Ectodermal cell (in vitro differentiated cells): ENCODE measurements around the gene BPHL.

Experiments
- H3K27ac ChIP-seq: 2 replicates; pipeline ENCODE4 v1.7.0; 2013; ENCODE audit warnings: mild to moderate bottlenecking, low read depth, low read length; ENCODE audit not compliant: insufficient read depth, poor library complexity, severe bottlenecking
- H3K27me3 ChIP-seq: 2 replicates; pipeline ENCODE4 v1.7.0; 2013; ENCODE audit warnings: mild to moderate bottlenecking, low read length; ENCODE audit not compliant: insufficient read depth, control insufficient read depth, poor library complexity, severe bottlenecking
- H3K36me3 ChIP-seq: one replicate; pipeline ENCODE4 v1.7.0; 2013; ENCODE audit warnings: low read length; ENCODE audit not compliant: control insufficient read depth, insufficient read depth
- H3K4me1 ChIP-seq: one replicate; pipeline ENCODE4 v1.7.0; 2013; ENCODE audit warnings: low read length; ENCODE audit not compliant: control insufficient read depth, insufficient read depth
- H3K4me3 ChIP-seq: 2 replicates; pipeline ENCODE4 v1.7.0; 2013; ENCODE audit warnings: low read depth, low read length, control low read depth; ENCODE audit not compliant: insufficient read depth
- H3K9me3 ChIP-seq: 2 replicates; pipeline ENCODE4 v1.7.0; 2013; ENCODE audit warnings: mild to moderate bottlenecking, low read length, moderate library complexity; ENCODE audit not compliant: control insufficient read depth
- WGBS, 2 experiments: methylation state at CpG; one replicate each; pipeline ENCODE4 v1.1.7; 2013; ENCODE audit warnings: missing lambda C conversion rate in 2 of 2; 5-methylcytosine and 5-hydroxymethylcytosine counted together

BPHL gene

DNA sequence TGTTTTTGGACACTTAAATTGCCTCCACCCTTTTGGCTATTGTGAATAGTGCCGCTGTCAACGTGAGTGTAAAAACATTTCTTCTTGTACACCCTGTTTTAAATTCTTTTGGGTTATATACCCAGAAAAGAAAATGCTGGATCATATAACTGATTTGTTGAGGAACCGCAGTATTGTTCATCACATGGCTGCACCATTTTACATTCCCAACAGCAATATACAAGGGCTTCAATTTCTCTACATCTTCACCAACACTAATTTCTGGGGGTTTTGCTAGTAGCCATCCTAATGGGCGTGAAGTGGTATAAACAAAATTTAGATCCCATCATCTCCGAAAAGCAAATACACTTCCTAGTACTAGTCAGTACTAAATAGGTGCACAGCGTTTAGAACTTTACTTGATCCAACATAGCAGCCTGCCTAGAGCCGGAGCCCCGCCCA lies 579 bp upstream of the BPHL start:
- Histone ChIP-seq H3K4me3 (peak overlapping the region; percentile 86), H3K27me3 (no peaks in the 10 kb centered on the region), H3K36me3 (peaks cover 6% of the 10 kb centered on the region), H3K27ac (peak overlapping the region; percentile 90), H3K9me3 (no peaks in the 10 kb centered on the region), H3K4me1 (peaks cover 8% of the 10 kb centered on the region)
- 22 to 23% methylated on average over 8 of the region's 8 CpGs for WGBS, 2 experiments

DNA sequence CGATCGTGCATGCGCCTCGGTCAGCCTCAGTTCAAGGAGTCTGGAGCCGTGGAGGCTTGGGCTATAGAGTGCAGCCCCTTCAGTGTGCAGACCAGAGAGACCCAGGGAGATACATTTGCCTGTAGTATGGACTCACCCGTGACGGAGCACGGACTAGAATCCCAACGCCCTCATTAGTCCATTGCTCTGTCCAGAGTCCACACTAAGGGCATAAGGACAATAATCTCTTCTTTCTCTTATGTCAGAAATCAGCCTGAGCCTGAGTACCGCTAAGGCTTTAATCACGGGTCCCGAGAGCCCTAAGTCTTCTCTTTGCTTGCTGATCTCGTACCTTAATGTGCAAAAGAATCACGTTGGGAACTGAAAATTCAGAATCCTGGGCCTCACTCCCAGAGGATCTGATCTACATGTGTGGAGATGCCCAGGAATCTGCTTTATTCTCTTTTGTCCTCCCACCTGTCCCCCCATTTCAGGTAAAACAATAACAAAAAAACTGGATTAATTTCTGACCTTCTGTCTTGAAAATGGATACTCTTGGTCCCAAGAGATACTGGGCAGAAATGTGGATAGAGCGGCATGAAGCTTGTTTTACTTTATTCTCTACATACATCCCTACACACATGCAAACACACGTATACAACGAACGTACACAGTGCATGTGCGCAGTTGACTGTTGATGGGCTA lies 671 bp downstream of the BPHL start:
- Histone ChIP-seq H3K27ac (peak overlapping the region; percentile 72), H3K9me3 (no peaks in the 10 kb centered on the region), H3K27me3 (no peaks in the 10 kb centered on the region), H3K36me3 (peaks cover 3% of the 10 kb centered on the region), H3K4me3 (peak overlapping the region; percentile 86), H3K4me1 (peaks cover 8% of the 10 kb centered on the region)
- 26 to 27% methylated on average over 19 of the region's 19 CpGs for WGBS, 2 experiments

GRCh38 chr6:3120765-3121089 lies 2.2 kb downstream of the BPHL start:
- Histone ChIP-seq H3K4me1 (peaks cover 8% of the 10 kb centered on the region), H3K36me3 (peaks cover 4% of the 10 kb centered on the region), H3K27ac (no peak overlapping the region), H3K9me3 (no peaks in the 10 kb centered on the region), H3K27me3 (no peaks in the 10 kb centered on the region), H3K4me3 (no peak overlapping the region)
- WGBS, 2 experiments = 94 to 97% methylated on average over 5 of the region's 5 CpGs

- peaks cover 4% of the 10 kb centered on the region for H3K36me3 ChIP-seq
- H3K27me3 ChIP-seq = no peaks in the 10 kb centered on the region
- H3K4me1 ChIP-seq = peaks cover under 1% of the 10 kb centered on the region
- no peak overlapping the region for H3K4me3 ChIP-seq
- no peak overlapping the region for H3K27ac ChIP-seq
- H3K9me3 ChIP-seq = no peaks in the 10 kb centered on the region
- 94 to 96% methylated on average over 9 of the region's 9 CpGs for WGBS, 2 experiments
Measured at GRCh38 chr6:3122823-3123182, 4.3 kb downstream of the BPHL start.

DNA sequence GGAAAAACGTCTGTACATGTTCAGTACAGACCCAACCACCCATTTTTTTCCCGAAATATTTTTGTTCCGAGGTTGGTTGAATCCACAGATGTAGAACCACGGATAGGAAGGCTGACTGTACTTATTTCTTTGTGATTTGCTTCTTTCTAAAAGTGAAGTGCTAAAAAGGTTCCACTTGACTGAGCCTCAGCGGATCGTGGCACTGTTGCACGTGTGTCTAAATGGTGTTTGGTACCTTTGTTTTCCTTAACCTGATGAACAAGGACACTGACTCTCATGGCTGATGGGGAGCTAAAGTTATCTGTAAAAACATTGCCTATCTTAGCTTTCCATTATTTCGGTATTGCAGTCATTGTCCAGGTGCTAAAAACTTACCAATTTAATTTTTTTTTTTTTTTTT lies 6.2 kb downstream of the BPHL start:
- Histone ChIP-seq H3K27me3 (no peaks in the 10 kb centered on the region), H3K9me3 (no peaks in the 10 kb centered on the region), H3K4me1 (no peaks in the 10 kb centered on the region), H3K27ac (no peak overlapping the region), H3K4me3 (no peak overlapping the region), H3K36me3 (peaks cover 22% of the 10 kb centered on the region)
- WGBS, 2 experiments = 92 to 95% methylated on average over 8 of the region's 8 CpGs

DNA sequence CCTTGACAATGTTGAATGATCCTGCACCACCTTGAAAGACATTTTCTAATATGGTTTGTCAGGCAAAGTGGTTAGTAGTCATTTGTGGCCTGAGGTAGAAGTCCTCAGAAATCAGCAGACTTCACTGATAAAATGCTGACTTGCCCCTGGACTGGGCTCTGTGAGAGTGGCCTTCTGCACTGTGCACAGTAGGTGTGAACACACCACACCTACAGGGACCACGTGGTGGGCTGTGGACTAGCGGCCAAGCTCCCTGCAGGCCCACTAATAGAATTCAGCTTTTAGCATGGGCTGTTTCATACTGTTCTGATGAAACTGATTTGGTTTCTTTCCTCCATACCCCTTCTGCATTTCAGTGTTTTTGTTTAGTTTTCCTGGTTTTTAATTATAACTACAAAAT lies 7.3 kb downstream of the BPHL start:
- 33 to 41% methylated on average over 2 of the region's 2 CpGs for WGBS, 2 experiments
- no peak overlapping the region for H3K27ac ChIP-seq
- H3K4me3 ChIP-seq = no peak overlapping the region
- H3K4me1 ChIP-seq = no peaks in the 10 kb centered on the region
- H3K27me3 ChIP-seq = no peaks in the 10 kb centered on the region
- H3K36me3 ChIP-seq = peaks cover 33% of the 10 kb centered on the region
- H3K9me3 ChIP-seq = no peaks in the 10 kb centered on the region

GRCh38 chr6:3128356-3129108 lies 10.0 kb downstream of the BPHL start:
- Histone ChIP-seq H3K4me1 (no peaks in the 10 kb centered on the region), H3K9me3 (no peaks in the 10 kb centered on the region), H3K27me3 (no peaks in the 10 kb centered on the region), H3K4me3 (no peak overlapping the region), H3K27ac (no peak overlapping the region), H3K36me3 (peaks cover 51% of the 10 kb centered on the region)
- 96 to 97% methylated on average over 14 to 15 of the region's 15 CpGs for WGBS, 2 experiments

- Histone ChIP-seq H3K36me3 (peaks cover 56% of the 10 kb centered on the region), H3K27me3 (no peaks in the 10 kb centered on the region), H3K4me1 (no peaks in the 10 kb centered on the region), H3K4me3 (no peak overlapping the region), H3K27ac (no peak overlapping the region), H3K9me3 (no peaks in the 10 kb centered on the region)
- WGBS, 2 experiments = 93 to 94% methylated on average over 15 of the region's 15 CpGs
Measured at GRCh38 chr6:3131695-3132094, 13.2 kb downstream of the BPHL start.

GRCh38 chr6:3133515-3133914 lies 15.0 kb downstream of the BPHL start:
- no peak overlapping the region for H3K27ac ChIP-seq
- no peaks in the 10 kb centered on the region for H3K4me1 ChIP-seq
- WGBS, 2 experiments = 92% methylated on average over 9 of the region's 9 CpGs
- H3K9me3 ChIP-seq = no peaks in the 10 kb centered on the region
- H3K4me3 ChIP-seq = no peak overlapping the region
- peaks cover 66% of the 10 kb centered on the region for H3K36me3 ChIP-seq
- H3K27me3 ChIP-seq = no peaks in the 10 kb centered on the region

DNA sequence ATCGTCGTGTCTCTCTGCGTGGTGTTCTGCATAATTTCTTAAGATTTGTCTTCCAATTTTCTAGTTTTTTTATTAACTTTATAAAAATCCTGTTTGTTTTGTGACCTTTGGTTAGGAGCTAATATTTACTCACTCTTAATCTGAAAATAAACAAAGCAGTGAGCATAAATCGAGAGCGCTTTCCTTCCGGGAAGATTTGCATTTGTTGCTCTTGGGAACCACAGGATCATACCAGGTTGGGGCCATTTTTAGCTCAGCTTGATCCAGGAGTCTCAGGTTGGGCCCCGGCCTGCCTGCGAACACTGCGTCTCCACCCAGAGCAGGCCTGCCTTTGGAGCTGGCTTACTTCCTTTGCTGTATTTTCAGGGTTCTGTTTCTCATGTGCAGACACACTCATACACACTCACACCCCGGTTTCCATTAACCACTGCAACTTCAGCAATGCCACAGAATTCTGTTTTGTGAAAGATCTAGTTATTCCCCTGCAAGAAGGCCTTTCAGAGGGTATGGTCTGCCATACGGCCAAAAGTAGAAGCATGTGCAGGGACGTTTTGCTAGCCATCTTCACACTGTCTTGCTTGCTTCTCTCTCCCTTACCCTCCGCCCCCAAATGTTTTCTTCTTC lies 17.3 kb downstream of the BPHL start:
- Histone ChIP-seq H3K4me1 (no peaks in the 10 kb centered on the region), H3K9me3 (no peaks in the 10 kb centered on the region), H3K27ac (no peak overlapping the region), H3K4me3 (no peak overlapping the region), H3K27me3 (no peaks in the 10 kb centered on the region), H3K36me3 (peaks cover 62% of the 10 kb centered on the region)
- 91 to 94% methylated on average over 13 of the region's 13 CpGs for WGBS, 2 experiments
